T-helper 1 cell treated with Interleukin-12 subunit alpha and Interleukin-12 subunit beta and Interleukin-4 antibody, amounts not matched to agents 30 ng/mL and 1 ng/mL, for 36 hours (primary cell): ENCODE results near the gene NEGR1. TPM values are rescaled to one million over a fixed set of nuclear protein-coding genes. Genes with fewer than 3 reads are reported as not detected.

Source experiments
- intact Hi-C: fragments of 100-400 bp; cut with micrococcal nuclease; formaldehyde crosslinking; loops from one replicate; pipeline ENCODE4 v1.15.1; 2024
- total RNA-seq: library from RNA; stranded (reverse); gene quantifications from 2 replicates; pipeline ENCODE4 v1.2.3, GENCODE V29; 2022

NEGR1 gene
- total RNA-seq, 1 donor from 2014 or later: not detected

DNA sequence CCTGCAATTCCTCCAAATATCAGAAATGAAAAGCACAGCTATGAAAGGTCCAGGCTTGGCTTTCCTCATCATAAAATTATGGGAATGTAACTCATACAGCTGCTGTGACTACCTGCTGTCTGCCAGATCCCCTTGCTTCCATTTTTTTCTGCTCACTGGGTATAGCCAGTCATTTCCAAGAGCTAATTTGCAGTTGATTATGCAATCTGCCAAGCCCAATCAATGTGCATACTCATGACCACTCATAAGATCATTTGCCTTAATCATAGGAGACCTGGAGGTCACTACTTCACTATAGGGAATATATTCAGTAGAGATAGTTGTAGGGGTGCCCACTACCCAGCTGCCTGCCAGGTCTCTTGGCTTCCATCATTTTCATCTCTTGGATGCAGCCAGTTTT lies 783.8 kb downstream of the NEGR1 start:
- intact Hi-C loops: no loop called here

DNA sequence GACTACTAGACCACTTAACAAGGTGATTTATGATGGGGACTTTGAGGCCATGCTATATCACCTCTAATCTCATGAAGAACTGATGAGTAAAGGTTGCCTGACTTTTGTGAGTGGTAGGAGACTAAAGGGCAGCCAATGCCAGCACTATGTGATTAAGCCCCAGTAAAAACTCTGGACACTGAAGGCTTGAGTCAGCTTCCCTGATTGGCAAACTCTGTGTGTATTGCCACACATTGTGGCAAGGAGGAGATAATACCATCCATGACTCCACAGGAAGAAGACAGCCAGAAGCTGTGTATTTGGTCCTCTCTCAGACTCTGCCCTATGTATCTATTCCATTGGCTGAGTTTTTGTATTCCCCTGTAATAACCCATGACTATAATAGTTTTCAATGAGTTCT lies 788.2 kb downstream of the NEGR1 start:
- intact Hi-C loops: no loop called here

DNA sequence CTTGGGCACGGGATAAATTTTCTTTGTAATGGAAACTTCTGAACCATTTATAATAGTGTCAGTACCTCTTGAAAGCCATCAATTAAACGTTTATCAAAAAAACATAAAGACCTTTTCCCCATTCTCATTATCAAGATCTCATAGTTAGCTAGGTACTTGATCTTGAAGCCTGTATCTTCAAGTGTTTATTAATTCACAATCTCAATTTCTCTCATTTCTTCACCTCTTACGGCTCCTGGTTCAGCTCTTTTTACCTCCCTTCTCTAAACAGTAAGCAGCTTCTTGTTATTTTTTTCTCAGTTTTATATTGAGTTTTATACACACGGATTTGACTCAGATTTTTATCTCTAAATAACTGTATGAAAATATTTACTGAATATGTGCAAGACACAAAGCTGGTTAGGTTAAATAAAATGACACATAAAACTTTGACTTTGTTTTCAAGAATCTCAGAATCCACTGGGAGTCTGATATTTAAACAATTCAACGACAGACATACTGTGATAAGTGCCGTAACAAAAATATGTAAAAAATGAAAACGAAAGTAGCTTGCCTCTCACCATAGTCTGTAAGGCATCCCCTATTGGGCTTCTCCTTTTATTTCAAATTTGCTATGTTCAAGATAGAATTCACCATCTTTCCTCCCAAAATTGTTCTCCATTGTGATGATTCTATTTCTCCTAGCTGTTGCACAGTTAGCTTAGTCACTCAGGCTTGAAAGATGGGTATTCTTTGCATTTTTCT lies 789.9 kb downstream of the NEGR1 start:
- intact Hi-C loops: no loop called here

DNA sequence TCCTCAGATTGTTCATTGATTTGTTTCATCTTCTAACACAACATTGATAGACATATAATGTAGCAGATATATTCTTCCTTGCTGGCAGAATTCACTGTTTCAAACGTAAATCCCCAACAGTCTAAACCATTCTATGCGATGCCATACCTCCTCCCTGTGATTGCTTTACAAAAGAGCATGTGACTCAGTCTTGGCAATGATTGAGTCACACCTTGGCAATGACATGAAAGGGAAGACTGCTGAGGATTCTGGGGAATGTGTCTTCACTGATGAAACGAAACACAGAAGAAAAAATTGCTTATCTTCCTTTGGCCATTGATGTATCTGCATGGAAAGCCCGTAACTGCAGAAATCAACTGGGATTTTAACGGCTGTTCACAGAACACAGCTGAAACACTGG lies 791.9 kb downstream of the NEGR1 start:
- intact Hi-C loops: no loop called here

DNA sequence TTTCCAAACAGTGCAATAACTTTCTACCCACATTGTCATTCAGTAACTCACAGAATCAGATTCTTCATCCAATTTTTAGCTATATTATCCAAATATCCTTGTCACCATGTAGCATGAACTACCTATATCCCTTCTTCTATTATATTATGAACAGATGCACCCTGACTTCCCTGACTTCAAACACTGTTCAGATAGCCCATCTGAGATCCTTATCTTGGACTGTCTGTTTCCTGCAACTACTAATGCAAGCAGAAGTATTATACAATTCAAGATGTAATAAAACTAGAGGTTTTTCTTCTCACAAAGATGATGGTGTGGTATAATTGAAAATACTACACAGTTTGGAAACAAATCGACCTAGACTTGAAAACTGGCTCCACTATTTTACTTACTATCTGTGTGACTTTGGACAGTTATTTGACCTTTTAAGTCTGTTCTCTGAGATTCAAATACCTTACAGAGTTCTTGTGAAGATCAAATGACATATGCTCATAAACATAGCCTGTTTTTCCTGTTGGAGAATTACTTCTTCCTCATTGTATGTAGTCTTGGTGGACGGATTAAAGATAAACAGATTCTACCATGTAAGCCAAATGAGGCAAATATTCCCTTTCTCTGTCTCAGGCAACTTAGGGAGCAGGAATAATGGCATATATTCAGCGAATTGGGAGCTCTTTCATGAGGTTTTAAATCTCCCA lies 793.6 kb downstream of the NEGR1 start:
- intact Hi-C loops: no loop called here

DNA sequence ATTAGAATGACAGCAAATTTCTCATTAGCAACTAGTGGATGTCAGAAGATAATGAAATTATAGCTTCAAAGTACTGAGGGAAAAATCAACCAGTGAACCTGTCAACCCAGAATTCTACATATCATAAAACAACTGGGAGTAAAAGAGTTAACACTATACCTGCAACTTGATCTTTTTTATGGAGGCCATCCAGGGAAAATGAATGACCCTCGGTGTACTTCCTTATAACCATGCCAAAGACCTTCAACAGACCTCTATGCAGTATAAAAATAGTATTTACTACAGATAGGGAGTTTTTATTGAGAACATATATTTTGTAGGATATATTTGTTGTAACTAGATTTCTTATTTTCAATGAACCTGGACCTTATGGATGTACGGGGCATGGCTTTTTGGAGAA lies 809.0 kb downstream of the NEGR1 start:
- intact Hi-C loops: no loop called here

DNA sequence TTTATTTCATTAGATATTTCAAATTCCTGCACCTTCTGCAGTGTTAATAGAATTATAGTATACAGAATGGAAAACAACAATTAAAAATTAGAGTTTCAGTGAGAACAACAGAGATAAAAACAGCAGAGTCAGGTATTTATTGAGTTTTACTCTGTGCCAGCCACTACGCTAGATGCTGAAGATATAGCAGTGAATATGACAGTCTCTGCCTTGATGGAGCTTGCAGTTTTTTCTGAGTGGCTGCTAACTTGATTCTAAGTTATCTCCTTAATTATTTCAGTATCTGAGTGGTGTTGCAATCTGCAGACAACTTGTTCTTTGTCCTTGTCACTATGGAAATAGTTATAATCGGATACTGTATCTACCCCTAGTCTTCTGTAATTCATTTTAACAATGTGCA lies 817.2 kb downstream of the NEGR1 start:
- intact Hi-C loops: no loop called here

DNA sequence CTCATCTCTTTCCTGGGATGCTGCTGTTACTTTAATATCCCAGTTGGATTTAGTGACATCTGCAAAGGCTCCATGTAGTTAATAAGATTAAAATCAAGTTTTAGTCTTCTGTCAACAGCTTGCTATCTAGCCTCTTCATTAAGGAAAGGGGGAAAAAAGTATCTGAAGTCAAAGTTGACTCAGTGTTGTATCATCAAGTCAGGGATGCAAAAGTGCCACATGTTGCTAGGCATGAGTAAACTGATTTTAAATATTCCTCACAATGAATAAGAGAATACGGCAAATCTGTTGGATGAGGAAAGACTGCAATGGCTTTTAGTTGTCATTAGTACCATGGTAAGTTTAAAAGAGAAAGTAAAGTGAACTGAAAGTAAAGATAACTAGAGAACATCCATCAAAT lies 818.3 kb downstream of the NEGR1 start:
- intact Hi-C loops: no loop called here

DNA sequence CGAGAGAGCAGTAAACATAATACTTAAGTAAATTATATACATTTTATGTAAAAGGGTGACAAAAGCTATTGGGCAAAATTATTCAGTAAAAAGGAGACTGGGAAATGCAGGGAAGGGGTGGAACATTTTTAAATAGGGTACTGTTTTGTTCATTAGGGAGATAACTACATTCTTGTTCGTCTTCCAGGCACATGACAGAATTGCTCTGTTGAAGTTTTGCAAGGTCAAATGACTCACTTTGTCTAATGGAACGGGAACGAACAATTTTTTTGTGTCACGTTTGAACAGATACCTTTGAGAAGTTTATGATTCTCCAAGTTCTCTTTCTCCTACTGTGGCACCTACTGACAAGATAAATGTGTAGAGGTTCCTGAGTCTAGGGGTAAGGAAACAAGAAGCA lies 819.2 kb downstream of the NEGR1 start:
- intact Hi-C loops: no loop called here

DNA sequence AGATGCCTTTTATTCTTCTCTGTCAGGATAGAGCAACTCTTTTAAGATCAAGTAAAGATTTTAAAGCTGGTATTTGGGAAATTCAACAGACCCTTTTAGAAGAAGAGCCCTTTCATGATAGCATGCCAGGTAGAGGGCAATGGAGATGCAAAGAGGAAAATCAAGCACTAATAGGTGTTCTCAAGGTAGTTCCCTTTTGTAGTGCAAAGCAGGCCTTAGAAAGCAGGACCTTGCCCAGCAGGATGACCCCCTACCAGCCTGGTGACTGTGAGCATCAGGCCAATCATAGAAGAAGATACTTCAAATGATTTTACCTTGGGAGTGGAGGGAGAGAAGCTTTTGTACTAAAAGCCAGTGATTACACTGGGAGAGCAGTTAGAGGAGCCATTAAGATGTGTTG lies 820.1 kb downstream of the NEGR1 start:
- intact Hi-C loops: no loop called here

DNA sequence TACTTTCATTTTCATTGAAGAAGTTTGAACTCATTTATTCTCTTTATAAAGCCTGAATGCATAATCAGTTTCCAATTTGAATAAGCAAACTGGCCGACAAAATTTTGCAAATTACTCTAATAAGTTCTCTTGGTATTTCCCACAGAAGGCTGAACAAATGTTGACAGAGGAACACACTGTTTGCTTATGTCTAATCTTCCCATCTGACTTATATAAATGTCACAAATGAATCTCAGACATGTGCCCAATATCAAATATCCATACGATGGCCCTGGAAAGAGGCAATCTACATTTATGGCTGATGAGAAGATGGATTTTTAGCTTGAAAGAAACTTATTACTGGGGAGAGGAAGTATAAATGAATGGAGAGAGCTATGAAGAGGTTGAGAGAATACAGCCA lies 820.9 kb downstream of the NEGR1 start:
- intact Hi-C loops: no loop called here

DNA sequence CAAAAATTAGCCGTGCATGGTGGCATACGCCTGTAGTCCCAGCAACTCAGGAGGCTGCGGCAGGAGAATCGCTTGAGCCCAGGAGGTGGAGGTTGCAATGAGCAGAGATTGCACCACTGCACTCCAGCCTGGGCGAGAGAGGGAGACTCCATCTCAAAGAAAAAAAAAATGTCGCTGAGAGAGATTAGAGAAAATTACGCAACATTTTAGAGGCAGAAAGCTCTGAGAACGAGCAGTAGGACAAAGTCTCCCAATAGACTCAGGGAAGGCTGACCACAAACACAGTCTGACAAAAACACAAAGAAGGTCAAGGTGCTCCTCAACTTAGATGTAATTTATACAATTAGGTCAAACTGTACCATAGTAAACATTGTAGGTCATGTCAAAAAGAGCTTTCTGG lies 833.9 kb downstream of the NEGR1 start:
- intact Hi-C loops: no loop called here

DNA sequence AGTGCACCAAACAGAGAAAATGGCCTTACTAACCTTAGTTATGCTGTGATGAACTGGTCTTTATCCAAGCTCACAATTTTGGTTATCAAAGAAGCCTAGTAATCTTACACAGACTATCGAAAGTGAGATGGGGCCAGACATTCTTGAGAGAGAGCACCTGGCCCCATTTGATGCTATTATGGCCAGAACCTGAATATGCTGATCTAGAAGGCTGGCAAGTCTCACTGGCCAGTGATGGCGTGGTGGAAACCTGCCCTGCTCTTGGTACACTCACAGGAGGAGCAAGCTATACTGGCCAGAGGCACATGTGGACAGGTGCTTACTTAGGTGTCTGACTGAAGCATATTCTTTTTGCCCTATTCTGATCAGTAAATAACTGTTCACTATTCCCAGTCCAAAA lies 843.7 kb downstream of the NEGR1 start:
- intact Hi-C loops: no loop called here

DNA sequence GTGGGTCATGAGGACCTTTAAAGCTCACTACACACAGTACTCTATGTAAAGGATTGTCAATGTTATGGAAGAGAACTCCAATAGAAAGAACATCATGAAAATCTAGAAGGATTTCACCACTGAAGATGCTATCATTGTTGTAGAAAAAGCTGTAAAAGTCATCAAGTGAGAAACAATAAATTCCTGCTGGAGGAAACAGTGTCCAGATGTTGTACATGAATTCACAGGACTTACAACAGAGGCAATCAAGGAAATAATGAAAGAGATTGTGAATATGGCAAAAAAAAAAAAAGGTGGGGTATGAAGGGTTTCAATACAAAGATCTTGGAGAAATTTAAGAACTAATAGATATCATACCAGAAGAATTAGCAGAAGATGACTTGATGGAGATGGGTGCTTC lies 846.4 kb downstream of the NEGR1 start:
- intact Hi-C loops: no loop called here

DNA sequence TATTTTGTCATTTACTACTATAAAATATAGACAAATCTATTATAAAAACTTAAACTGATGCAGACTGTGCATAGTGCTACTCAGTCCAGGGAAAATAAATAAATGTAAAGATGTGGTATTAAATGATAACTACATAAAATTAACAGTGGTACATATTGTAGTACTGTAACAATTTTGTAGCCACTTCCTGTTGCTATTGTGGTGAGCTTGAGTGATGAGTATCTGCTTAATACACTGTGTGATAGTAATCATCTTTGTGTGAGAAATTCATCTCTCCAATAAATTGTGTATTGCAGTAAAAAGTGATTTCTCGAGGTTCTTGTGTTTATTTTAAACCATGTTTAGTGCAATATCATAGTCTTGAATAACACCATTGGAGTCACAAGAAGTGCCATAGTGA lies 848.1 kb downstream of the NEGR1 start:
- intact Hi-C loops: no loop called here

DNA sequence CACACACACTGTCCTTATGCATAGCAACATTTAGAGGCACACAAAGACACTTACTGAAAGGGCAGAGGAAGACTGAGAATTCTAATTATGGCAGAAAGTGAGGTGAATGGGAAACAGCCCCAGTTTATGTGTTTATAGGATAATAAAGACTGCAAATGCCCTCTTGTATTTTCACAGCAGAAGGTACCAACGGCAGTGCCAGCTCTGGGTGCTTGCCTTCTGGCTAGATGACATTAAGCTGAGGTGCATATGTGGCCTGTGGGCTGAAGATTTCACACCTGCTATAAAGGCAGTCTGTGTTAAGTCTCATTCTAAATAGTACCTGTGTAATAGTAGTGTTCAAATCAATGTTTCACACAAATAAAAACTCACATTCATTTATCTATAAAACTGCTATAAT lies 854.3 kb downstream of the NEGR1 start:
- intact Hi-C loops: no loop called here

DNA sequence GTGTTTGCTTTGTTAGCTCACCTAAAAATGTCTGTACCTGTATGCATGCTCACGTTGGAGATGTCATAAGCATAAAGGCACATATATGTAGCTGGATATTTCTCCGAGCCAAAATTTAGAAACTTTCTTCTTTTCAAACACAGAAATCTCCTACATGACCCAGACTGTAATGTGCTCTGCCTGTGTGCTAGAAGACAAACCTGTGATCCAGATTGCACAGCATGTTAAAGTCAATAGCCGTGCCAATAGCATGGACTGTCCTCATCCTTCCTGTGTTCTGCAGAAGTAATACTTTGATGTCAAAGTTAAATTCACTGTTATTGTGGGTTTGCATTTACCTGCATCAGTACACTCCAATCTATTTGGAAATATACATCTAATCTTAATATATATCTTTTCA lies 855.3 kb downstream of the NEGR1 start:
- intact Hi-C loops: no loop called here

DNA sequence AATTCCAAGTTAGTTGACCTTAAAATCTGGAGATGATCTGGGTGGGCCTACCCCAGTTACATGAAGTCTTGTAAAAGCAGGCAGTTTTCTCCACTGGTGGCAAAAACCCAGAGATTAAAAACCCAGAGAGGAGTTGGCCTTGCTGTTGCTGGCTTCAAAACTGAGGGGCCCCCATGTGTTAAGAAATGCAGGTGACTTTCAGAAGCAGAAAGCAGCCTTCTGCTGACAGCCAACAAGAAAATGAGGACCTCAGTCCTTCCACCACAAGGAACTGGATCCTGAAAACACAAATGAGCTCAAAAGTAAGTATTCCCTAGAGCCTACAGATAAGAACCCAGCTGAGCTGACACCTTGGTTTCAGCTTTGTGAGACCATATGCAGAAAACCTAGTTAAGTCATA lies 857.8 kb downstream of the NEGR1 start:
- intact Hi-C loops: no loop called here

DNA sequence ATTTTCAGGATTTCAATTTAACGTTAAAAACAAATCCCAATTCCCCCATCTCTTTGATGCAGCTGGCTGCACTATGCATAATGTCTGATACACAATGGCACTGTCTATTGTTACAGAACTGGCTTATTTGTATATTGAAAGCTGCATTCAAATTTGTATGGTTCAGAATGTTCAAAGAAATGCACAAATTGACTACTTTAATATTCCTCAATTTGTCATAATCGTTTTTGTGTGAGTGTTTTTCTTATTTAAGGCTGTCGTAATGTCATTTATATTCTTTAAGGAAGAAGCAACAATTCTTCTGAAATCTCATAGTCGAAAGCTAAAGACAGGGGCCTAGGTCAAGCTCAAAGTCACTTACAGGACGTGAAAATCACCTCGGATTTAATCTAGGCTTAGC lies 860.1 kb downstream of the NEGR1 start:
- intact Hi-C loops: no loop called here

DNA sequence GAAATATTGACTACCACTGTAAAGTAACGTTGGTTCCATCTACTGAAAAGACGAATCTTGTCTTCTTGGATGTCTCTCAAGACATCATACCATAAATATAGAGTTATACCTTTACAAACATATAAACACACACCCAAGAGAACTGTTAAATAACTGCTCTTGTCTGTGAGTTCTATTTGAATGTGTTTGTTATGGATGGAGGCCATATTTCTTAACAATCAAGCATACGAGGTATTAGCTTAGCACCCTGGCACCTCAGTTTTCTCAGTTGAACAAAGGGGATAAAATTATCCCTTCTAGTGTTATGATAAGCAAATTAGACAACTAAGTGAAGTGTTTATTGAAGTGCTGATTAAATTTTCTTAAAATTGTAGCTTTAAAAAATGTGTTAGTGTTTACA lies 864.9 kb downstream of the NEGR1 start:
- intact Hi-C loops: no loop called here

DNA sequence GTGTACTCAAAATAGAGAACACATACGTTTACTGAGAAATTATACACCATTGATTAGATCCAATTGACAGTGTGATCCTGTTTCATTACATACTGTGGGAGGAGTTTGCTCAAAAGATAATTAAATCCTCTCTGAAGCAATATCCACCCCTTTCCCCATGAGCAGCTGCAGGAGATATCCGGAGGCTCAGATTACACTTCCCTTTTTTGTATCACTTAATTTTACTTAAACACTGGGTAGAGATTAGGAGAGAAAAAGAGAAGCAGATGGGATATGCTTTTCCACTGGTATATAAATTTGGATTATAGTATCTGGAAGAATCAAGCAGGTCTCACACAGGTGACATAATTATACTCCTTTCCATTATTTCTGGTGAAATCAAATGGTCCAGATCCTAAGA lies 868.2 kb downstream of the NEGR1 start:
- intact Hi-C loops: no loop called here

DNA sequence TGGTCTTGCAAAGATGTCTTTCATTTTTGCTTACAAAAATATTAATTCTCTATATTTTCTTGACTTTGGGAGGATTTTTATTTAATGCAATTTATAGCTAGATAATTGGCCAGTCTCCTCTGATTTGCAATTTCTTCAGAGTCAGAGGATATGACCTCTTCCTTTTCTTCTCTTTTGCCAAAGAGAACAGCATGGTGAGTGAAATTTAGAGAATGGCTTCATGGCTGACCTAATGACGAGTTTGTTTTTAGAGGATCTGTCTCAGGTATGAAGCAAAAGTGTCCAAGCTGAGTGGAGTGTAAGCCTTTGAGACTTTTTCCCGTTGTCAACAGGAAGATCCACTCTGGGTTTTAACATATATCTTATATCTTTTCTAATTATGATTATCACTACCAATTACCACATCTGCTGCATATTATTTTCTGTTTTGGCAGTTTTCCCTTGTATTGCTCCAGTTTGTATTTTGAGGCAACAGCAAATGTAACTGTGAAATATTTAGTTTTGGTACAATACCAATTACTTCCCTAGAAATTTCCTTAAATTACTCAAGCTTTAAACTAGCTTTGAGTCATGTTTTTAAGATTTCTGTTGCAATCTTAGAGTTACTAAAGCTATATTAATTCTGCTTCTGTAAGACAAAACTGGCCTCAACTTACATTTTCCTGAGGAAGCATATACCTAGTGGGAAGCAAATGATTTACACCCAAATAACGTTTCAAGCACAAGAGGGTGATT lies 868.7 kb downstream of the NEGR1 start:
- intact Hi-C loops: no loop called here

DNA sequence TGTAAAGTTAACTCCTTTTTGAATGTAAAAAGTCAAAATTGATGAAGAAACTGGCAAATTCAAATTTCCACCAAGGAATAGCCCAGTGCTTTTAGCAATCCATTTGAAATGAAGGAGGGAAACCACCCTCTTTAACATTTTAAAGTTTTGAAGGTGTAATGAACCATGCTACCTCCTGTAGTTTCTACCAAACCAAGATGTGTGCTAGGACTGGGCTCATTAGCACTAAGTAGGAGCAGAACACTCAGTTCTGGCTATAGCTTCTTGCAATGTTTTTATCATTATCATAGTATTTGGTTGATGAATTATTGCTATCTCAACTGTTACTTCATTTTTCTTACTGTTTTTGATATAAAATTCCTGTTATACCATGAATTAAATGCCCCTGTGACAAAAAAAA lies 882.3 kb downstream of the NEGR1 start:
- intact Hi-C loops: no loop called here
